T-helper 2 cell treated with Interferon-gamma antibody and Interleukin-4, amounts not matched to agents 100 ng/mL and 5 ng/mL, for 36 hours (primary cell): Measurements from ENCODE around the gene ENDOU. TPM values are rescaled to one million over a fixed set of nuclear protein-coding genes. Genes with fewer than 3 reads are reported as not detected.

Experiments used
- intact Hi-C: fragments of 100-400 bp; cut with micrococcal nuclease; formaldehyde crosslinking; loops from one replicate; pipeline ENCODE4 v1.15.1; 2023
- total RNA-seq: library from RNA; stranded (reverse); gene quantifications from 2 replicates; pipeline ENCODE4 v1.2.3, GENCODE V29; 2022

Gene ENDOU
- total RNA-seq, 1 donor from 2014 or later: not detected

DNA sequence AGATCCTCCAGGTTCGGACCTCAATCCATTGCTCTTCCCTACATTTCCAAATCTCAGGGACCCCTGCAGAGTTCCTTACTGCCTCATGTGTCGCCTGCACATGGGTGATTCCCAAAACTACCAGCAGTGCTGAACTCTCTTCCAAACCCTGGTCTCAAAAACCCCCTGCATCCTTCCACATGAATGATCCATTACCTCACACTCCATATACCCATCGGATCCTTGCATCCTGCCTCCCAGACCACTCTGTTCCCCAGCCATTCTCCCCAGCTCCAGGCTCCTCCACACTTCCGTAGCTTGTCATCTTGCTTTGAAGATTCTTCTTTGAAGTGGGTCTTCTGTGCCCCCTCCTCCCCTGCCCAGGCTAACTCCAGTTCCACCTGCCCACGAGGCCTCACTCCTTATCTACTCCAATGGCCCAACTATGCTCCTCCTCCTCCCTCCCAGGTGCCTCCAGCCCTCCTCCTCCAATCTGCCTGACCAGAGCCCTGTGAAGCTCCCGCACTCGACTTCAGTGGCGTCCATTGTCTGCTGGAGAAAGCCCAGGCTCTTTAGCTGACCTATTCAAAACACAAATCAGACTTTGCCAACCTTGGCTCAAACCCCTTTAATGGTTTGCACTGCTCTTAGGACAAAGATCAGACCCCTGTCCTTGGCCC is 19.6 kb upstream of the ENDOU start:
- intact Hi-C loops: no loop called here

DNA sequence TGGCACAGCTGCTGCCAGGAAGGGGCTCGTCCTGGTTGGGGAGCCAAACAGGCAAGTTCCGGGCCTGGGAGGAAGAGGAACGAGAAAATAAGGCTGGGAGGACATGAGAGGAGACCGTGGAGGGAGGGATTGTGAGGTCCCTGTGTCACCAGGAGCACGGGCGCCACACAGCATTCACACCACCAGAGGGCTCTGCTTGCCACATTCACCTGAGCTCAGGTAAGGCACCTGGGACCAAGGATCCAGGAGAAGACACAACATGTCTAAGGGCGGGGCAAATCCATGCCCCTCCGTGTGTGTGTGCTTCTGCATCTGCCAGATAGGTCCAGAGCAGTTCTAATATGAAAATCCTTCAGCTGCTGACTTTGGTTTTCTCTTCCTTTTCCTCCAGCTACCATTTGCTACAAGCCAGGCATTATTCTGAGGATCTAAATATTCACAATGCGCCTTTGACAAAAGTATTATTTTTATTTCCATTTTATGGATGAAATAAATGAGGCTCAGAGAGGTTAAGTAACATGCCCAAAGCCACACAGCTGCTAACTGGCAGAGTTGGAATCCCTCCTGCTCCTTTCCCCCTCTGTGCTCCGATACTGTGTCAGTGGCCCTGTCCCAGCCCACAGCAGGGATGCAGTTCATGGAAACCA is 18.8 kb upstream of the ENDOU start:
- intact Hi-C loops: no loop called here

DNA sequence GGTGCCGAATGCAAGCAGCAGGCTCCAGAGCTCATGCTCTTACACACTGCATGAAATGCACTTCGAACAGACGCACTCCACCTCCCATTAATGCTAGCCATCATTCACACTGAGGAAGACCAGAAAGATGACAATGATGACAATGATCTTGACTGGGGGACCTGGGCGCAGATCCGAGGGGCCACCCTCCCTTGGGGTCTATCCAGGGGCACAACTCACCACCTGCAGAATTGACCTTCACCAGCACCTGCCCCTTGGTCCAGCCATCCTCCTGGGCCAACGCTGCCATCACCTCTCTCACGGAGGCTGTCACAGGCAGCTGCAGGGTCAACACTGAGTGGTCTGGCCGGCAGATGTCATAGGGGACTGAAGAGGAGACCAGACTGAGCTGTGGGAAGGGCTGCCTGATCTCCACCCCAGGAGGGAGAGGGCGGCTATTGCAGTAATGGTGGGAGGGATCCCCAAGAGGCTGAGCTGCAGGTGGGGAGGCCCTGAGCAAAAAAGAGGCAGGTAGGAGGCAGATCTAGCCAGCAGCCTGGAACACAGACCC is 18.1 kb upstream of the ENDOU start:
- intact Hi-C loops: loop anchor here (2.0 kb wide), 1 partner anchor 29 kb away; no protein-coding TSS in a partner anchor

DNA sequence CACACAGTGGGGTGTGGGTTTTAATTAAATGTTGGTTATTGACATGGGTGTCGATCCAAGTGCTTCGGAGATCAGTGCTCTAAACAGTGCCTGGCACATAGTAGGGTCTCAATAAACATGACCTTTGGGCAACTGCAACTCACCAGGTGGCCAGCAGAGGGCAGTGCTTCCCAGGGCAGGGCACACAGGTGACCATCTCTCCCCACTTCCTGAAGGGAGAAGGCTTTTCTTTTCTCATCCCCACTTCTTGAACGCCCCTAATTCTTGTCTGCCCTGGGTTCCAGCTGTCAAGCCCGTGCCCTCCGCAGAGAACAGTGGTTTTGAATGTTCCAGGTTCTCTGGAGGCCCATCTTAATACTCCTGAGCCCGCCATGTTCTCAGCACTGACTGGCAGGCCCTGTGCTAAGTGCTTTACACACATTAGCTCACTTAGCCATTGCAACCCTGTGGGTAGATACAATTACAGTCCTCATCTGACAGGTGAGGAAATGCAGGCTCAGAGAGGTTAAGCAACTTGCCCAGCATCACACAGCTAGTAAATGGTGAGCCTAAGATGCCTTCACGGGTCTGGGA is 17.0 kb upstream of the ENDOU start:
- intact Hi-C loops: loop anchor here (1.0 to 2.0 kb wide), 4 partner anchors 25 to 96 kb away; no protein-coding TSS in a partner anchor

DNA sequence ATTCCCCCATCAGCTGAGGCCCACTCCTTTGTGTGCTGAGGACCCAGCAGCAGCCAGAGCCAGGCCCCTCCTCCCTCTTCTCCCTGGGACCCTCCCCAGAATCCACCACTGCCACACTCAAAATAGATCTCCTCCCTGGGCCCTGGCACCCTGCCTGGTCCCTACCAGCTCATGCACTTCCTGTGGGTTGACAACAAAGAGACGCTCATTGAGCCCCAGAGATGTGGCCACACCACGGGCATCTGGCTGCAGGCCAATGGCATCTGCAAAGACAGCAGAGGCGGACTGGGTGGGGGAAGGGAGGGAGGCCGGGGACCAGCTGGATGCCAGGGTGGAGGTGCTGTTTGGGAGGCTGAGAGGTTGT is 16.0 kb upstream of the ENDOU start:
- intact Hi-C loops: no loop called here

DNA sequence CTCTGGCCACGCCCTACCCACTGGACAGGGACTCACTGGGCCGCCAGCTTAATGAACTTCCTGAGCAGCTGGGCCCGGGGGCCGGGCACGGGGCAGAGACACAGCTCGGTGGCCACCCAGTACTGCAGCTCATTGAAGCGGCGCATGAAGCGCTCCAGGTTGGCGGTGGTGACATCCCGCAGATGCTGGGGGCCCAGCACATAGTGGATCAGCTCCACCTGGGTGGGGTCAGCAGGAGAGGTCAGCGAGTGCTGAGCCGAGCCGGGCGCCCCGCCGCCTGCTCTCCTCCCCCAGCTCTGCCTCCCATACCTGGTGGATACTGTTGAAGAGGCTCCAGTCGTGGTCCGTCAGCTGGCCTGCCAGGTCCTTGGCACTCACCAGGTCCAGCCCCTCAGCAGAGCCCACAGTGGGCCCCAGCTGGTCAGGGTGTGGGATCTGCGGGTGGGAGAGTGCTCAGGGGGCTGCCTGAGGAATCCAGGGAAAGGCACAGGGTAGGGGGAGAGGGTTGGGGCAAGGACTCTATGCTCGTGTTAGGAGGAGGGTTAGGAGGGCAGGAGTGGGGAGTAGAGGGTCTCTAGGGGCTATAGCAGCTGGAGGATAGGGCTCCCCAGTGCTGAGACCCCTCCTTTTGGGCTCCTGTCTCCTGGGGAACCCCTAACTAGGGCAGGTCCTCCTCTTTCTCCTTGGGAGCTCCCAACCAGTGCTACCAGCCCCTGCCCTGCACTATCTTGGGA is 15.5 kb upstream of the ENDOU start:
- intact Hi-C loops: no loop called here

DNA sequence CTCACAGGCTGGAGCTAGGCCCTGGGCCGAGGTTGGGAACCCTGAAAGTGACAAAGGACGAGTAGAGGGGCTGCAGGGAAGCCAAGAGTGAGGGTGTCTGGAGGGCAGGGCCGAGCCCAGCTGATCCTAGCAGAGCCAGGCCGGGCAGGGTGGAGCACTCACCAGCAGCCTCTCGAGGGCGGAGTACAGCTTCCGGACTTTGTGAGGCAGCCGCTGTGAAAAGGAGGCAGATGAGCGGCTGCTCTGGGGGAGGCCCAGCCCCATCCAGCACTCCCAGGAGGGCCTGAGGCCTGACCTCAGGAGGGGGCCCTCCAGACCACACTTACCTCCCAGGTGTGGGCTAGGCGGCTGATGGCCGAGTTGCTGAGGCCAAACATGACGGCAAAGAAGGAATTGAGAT is 14.7 kb upstream of the ENDOU start:
- intact Hi-C loops: no loop called here

DNA sequence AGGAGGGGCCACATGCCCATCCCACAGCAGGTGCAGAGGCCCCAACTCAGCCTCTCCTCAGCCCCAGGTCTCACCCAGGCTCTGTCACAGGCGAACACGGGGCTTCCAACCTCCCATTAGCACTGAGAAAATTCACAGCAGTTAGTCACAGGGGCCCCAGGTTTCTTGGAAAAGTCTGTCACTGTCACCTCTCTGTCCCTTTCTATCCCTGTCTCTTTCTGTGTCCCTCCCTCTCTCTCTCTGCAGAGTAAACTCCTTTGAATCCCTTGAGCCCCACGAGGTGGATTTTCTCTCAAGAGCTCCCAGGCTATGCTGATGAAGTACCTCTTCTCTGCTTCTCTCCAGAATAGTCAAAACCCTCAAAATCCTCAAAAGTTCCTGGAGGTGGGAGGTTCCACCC is 14.0 kb upstream of the ENDOU start:
- intact Hi-C loops: no loop called here

DNA sequence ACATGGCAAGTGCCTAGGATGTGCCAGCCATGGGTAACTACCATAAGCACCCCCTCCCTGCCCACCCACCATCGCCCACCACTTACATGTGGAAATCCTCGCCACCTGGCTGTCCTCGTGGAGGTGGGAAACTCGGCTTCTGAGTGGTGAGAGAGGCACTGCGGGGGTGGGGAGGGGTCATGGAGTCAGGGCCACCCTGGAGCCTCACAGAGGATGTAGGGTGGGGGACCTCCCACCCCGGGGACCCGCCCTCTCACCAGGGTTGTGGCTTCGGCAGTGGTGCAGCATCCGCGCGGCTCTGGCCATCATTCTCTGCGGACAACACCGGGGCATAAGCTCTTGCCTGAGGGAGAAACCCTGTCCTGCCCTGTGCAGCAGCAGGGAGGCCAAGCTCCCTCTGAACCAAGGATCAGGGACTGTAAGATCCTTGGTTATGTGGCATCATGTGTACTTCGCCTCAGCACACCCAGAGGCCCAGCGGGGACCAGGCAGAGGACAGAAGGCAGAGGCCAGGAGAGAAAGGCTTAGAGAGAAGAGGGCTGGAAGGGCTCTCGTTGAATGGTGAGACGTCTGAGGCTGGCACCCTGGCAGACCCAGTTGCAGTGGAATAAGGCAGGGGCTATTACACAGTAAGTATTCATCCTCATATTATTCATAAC is 12.8 kb upstream of the ENDOU start:
- intact Hi-C loops: no loop called here

DNA sequence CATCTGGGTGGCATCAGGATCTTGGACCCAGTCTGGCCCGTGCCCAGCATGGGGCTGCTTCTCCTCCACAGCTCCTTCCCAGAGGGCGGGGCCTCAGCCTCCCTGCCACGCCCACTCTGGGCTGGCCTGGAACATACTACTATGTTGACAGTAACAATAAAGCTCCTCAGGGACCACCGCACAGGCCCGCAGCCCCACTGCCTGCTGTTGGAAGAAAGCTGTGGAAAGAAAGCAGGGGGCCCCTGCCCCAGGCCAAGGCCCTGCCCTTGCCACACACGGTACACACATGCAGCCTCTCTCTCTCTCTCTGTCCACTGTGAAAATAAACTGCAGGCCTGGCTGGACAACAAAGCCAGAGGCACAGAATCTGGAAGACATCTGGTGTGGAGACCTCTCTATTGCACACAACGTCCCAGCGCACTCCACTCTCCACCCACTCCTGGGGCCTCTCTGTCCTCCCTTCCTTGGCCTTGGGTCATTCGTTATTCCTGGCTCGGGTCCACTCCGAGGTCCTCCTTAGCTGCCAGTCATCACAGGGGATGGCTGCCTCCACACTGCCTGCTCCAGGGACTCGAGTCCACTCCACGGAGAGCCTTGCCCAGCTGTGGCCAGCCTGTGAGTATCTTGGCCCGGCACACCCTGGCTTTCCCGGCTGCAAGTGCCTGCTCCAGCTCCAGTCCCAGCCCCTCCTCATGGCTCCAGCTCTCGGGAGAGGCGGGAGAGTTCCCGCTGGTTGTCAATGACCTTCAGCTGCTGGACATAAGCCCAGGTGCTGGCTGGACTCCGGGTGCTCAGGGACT is 11.8 kb upstream of the ENDOU start:
- intact Hi-C loops: no loop called here

DNA sequence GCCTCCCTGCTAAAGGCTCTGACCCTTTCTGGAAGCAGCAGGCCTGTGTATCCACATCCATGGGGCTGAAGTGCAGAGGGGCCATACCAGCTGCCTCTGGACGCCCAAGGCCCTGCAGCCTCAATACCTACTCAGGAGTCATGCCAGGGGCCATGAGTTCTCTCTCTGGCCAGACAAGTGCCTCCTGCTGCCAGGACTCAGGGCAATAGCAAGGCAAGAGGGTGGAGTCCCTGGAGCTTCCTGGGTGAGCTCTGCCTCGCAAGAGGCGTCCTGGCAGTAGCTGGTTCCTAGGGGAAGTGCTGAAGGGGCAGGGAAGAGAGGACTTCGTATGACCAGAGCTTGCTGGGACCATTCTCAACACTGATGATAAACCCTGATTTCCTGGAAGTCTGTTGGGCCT is 10.9 kb upstream of the ENDOU start:
- intact Hi-C loops: no loop called here

DNA sequence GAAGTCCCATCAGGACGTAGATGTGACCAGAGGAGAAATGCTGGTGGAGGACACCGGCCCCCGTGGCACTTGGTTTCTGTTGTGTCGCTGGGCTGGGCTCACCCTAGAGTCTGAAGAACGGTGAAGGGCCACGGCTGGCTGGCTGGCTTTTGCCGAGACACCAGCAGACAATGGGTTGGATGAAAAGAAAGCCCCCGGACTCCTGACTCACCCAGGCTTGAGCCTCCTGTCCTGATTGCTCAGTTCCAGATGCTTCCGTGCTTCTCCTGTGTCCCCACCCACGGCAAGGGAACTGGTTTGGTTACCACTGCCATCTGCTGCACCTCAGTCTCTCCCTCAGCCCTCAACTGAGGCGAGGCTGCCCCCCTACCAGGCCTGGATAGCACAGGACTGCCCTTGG is 10.4 kb upstream of the ENDOU start:
- intact Hi-C loops: no loop called here

DNA sequence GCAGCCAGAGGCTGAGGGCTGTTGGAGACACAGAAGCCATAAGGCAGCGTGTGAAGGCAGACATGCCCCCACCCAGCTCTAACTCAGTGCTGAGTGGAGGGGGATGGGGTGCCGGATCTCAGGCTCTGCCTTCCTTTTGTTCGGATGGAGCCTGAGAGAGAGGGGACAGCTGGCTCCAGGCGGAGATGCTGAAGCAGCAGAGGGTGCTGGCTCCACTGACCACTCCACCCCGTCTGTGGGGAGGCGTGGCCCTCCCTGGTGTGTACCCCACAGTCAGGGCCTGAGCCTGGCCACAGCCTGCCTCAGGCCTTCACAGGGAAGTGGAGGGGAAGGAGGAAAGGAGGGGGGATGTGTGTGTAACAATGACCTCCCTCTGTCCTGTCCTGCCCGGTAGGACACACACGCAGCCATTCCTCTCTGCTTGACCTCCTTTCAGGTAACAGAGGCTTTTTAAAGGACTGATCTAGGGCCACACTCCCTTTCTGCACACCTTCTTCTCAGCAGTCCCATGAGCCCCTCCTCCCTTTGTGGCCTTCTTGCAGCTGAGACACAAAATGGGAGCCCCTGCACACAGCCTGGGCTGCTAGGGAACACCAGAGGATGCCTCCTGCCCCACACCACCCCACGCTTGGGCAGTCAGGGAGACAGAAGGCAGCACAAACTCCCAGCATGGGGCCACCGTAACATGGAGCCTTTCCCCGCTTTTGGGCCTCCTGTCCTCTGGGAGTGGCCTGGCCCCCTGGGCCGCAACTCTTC is 9.6 kb upstream of the ENDOU start:
- intact Hi-C loops: no loop called here

DNA sequence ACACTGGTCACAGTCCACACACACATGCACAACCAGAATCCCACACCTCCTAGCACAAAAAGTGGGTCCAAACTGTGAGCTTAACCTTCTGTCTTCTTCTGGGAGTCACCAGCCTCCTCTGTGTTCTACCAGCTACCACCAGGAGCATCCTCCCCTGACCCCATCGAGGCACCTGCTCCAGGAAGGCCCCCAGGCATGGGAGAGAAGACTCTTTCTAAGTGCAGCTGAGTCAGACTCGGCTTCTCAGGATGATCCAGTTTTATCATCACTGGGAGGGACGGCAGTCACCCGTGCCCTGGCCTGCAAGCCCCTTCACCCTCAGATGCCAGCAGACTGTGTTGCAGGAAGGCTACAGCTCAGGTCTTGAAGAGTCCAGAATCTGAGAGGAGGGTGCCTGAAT is 7.9 kb upstream of the ENDOU start:
- intact Hi-C loops: no loop called here

DNA sequence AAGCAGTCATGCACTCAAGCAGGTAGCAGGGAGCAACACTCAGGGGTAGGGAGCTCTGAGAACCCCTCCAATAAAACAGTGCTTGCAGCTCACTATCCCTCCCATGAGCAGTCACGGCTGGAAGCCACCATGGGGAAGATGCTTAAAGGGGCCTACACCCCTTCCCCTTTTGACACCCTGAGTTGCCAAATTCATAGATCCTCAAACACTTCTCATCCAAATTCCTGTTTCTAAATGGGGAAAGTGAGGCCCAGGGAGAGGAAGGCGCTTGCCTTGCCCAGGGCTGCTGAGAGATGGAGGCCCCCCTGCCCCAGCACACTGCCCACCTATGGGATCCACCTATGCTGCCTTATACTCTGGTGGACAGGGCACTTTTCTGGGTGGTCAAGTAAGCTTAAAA is 7.2 kb upstream of the ENDOU start:
- intact Hi-C loops: no loop called here

DNA sequence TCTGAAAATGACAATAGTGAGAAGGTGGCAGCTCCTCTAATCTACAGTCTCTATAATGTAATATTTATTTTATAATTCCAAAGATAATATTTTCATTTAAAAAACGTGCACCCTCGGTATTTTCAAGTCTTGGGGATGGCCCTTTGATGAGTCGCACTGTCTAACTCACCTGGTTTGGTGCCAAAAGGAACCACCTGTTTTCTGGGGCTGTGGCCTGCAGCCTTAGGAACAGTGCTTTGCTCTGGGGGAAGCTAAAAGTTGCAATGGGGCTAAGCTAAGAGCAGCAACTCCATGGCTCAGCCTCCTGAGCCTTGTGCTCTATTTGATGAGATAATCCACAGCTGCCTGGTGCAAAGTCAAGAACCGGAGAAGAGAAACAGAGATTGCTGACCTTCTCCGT is 6.4 kb upstream of the ENDOU start:
- intact Hi-C loops: no loop called here

DNA sequence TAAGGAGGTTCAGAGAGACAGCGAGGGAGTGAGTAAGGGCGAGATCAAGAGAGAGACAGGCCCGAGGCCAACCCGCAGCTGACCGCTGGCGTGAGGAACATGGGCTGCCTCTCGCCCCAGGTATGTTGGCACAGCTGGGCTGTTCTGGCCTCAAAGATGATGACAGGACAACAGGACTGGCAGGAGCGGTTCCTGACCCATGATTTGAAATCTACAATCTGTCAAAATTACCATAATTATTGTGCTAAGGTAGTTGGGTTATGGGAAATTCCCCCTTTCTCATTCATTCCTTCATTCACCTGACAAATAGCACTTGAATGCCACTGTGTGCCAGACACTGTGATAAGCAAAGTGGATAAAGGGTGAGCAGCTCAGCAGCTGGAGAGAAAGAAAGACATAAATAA is 5.1 kb upstream of the ENDOU start:
- intact Hi-C loops: no loop called here

DNA sequence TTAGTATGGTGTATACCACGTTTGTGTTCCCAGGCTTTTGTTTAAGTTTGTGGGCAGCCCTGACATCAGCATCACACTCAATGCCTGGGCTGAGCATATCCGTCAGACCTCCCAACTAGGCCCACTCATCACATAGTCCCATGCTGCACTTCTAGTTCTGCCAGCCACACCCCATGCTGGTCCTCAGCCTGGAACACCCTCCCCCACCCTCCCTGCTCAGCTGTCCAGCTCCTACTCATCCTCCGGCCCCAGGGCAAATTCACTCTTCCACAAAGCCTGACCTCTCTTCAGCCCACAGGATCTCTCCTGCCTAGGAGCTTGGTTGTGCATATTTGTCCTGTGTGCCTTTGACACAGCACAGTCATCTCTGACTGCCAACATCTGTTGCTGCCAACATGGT is 3.9 kb upstream of the ENDOU start:
- intact Hi-C loops: no loop called here

DNA sequence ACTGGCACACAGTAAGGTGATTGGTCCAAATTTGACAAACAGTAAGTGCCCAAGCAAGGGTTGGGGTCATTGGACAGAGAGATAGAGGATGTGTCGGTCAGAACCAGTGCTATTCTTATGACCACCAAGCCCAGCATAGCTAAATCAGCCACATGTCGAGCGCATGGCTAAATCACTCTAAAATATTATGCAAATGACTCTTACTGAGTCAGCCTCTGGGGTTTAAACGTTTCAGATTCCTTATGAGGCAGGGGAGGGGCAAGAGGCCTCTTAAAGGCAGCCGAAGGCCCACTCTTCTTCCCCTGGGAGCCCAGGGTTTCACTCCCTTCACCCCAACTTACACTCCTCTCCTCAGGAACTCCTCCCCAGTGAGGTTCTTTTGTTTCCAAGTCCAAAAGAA is 603 bp upstream of the ENDOU start:
- intact Hi-C loops: no loop called here
